Measurements from ENCODE around the gene UBE2L3.
A peak's percentile ranks its signal among the peaks of the same experiment; 100 is the strongest.

DNA sequence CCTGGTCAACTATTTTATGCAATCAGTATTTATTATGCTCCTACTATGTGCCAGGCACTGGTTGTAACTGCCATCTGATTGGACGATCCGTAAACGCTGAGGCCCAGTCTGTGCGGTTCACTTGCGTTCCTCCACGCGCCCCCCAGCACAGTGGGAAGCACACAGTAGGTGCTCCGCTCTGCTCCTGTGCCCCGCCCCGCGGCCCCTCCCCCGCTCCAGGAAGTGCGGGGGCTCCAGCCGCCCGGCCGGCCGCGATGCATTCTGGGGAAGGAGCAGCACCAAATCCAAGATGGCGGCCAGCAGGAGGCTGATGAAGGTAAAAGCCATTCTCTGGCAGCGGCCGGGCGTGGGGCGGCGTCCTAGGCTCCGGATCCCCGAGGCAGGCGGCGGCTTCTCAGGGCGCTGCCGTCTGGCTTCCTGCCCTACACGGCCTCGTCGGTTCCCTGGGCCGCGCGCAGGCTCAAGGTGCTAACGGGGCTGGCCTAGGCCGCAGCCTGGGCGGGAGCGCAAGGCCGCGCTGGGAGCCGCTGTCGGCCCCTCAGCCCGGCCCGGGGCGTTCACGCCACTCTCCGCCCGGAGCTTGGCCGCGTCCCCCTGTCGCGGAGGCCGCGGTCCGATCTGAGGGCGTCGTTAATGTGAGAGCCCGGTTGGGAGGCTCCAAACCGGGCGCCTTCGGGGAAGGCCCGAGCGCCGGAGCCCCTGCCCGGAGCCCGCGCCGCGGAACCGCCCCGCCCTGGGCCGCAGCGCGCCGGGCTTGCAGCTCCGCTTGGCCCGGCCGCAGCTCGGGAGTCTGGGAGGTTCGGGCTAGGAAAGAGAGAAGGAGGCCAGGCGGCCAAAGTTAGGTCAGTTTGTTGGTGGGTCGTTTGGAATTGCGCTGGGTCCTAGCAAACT is at the start of gene UBE2L3:
- TF ChIP-seq, protein P1, sequence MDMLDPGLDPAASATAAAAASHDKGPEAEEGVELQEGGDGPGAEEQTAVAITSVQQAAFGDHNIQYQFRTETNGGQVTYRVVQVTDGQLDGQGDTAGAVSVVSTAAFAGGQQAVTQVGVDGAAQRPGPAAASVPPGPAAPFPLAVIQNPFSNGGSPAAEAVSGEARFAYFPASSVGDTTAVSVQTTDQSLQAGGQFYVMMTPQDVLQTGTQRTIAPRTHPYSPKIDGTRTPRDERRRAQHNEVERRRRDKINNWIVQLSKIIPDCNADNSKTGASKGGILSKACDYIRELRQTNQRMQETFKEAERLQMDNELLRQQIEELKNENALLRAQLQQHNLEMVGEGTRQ (IDR thresholded peaks at IDR 0.05; ENCODE audit: borderline replicate concordance, low read depth, low read length) = no peak
- TF ChIP-seq JUND (IDR thresholded peaks at IDR 0.05; ENCODE audit: low read depth, low read length) (no peak), ZNF384 (IDR thresholded peaks at IDR 0.05; ENCODE audit: borderline replicate concordance, low read depth, low read length) (no peak), POLR2AphosphoS5 (IDR thresholded peaks at IDR 0.05; ENCODE audit: low read length) (peak; percentile 81), SIX5 (IDR thresholded peaks at IDR 0.05; ENCODE audit: low read depth, low read length, severe bottlenecking) (no peak)
- TF ChIP-seq, protein P2, sequence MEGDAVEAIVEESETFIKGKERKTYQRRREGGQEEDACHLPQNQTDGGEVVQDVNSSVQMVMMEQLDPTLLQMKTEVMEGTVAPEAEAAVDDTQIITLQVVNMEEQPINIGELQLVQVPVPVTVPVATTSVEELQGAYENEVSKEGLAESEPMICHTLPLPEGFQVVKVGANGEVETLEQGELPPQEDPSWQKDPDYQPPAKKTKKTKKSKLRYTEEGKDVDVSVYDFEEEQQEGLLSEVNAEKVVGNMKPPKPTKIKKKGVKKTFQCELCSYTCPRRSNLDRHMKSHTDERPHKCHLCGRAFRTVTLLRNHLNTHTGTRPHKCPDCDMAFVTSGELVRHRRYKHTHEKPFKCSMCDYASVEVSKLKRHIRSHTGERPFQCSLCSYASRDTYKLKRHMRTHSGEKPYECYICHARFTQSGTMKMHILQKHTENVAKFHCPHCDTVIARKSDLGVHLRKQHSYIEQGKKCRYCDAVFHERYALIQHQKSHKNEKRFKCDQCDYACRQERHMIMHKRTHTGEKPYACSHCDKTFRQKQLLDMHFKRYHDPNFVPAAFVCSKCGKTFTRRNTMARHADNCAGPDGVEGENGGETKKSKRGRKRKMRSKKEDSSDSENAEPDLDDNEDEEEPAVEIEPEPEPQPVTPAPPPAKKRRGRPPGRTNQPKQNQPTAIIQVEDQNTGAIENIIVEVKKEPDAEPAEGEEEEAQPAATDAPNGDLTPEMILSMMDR (IDR thresholded peaks at IDR 0.05 in 2 of 3, conservative IDR thresholded peaks at IDR 0.05 in 1 of 3; ENCODE audit: control insufficient read depth in 2 of 3, extremely low read depth in 1 of 3, insufficient read depth in 1 of 3, low read depth in 3 of 3, low read length in 3 of 3) = no peak
- TF ChIP-seq, protein P3, sequence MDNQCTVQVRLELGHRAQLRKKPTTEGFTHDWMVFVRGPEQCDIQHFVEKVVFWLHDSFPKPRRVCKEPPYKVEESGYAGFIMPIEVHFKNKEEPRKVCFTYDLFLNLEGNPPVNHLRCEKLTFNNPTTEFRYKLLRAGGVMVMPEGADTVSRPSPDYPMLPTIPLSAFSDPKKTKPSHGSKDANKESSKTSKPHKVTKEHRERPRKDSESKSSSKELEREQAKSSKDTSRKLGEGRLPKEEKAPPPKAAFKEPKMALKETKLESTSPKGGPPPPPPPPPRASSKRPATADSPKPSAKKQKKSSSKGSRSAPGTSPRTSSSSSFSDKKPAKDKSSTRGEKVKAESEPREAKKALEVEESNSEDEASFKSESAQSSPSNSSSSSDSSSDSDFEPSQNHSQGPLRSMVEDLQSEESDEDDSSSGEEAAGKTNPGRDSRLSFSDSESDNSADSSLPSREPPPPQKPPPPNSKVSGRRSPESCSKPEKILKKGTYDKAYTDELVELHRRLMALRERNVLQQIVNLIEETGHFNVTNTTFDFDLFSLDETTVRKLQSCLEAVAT (IDR thresholded peaks at IDR 0.05) = peak; percentile 78
